Erythroblast (primary cell): ENCODE data around the gene NFIX.
"Not testable (repeated sequence)": the region's sequence is repeated elsewhere in the genome, so short reads cannot be mapped to it uniquely, and the experiment has no call there.

Source experiments
- GATA1 ChIP-seq: IDR thresholded peaks from 2 replicates; pipeline ENCODE4 v1.6.1; 2011; ENCODE audit warnings: low read depth, mild to moderate bottlenecking, control low read depth, low read length, moderate library complexity
- POLR2A ChIP-seq: IDR thresholded peaks from 2 replicates; pipeline ENCODE4 v1.6.1; 2011; ENCODE audit warnings: mild to moderate bottlenecking, low read length

DNA sequence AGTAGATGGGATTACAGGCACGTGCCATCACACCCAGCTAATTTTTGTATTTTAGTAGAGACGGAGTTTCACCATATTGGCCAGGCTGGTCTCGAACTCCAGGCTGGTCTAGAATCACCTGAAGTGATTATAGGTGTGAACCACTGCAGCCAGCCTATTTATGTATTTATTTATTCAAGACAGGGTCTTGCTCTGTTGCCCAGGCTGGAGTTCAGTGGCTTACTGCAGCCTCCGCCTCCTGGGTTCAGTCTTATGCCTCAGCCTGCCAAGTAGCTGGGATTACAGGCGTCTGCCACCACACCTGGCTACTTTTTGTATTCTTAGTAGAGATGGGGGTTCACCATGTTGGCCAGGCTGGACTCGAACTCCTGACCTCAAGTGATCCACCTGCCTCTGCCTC is 43.2 kb upstream of the NFIX start:
- not testable (repeated sequence) for TF ChIP-seq POLR2A, GATA1
